Cardiac muscle cell (in vitro differentiated cells and primary cell): ENCODE measurements around the gene GALNT10. TPM values are rescaled to one million over a fixed set of nuclear protein-coding genes. Genes with fewer than 3 reads are reported as not detected.

ENCODE experiments used
- DNase-seq, 2 donors: peaks; one replicate each; pipeline versions ENCODE4 v3.0.0 to v3.0.0-alpha.2; 2010 to 2017; ENCODE audit warnings: low read depth in 1 of 2, low spot score in 1 of 2
- H3K27ac ChIP-seq: fragments of 200-600 bp; sonication (generic); 2 replicates; pipeline ENCODE4 v1.5.1; 2016
- H3K27me3 ChIP-seq: fragments of 200-600 bp; sonication (generic); 2 replicates; pipeline ENCODE4 v1.6.0; 2016; ENCODE audit warnings: control low read depth
- H3K36me3 ChIP-seq: fragments of 200-600 bp; sonication (generic); 2 replicates; pipeline ENCODE4 v1.5.1; 2016; ENCODE audit warnings: control low read depth
- H3K4me1 ChIP-seq: fragments of 200-600 bp; sonication (generic); 2 replicates; pipeline ENCODE4 v1.8.1; 2017; ENCODE audit warnings: low read depth, mild to moderate bottlenecking, mixed run types
- H3K4me3 ChIP-seq: fragments of 200-600 bp; sonication (generic); 2 replicates; pipeline ENCODE4 v1.5.1; 2016; ENCODE audit warnings: mild to moderate bottlenecking
- H3K9me3 ChIP-seq: fragments of 200-600 bp; sonication (generic); 2 replicates; pipeline ENCODE4 v1.5.1; 2017; ENCODE audit warnings: low read depth, mild to moderate bottlenecking, control low read depth
- polyA plus RNA-seq: library from polyadenylated mRNA; unstranded; fragments of >200 nt; fragmentation: Nextera tagmentation; extraction: Ambion mirVana; gene quantifications from 2 replicates; pipeline ENCODE4 v1.2.1, GENCODE V29; 2016
- total RNA-seq: library from RNA; depleted of rRNA; stranded (reverse); fragments of >200 nt; gene quantifications from 2 replicates; pipeline ENCODE4 v1.2.3, GENCODE V29; 2016
- TF ChIP-seq, protein P1 (sequence below): IDR thresholded peaks from 2 replicates; pipeline ENCODE4 v1.5.1; 2012; ENCODE audit warnings: low read depth, mild to moderate bottlenecking, low read length

The GALNT10 gene
- total and polyA plus RNA-seq, 2 experiments from 2014 or later, result 8.2 TPM

DNA sequence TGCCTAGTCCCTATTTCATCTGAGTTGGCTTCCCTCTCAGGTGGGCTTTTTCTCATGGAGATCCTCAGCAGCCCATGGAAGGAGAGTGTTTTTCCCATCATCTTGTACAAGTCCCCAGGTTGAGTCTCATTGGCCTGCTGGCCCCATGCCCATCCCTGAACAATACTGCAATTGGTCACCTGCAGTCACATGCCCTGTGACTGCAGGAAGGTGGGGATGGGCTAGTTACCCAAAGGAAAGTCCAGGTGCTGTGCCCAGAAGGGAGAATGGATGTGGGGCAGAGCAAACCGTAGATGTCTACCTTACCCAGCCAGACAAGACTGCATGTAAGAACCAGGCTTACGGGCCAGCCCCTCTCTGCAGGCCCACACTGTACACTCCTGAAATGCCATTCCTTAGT is 201.3 kb downstream of the GALNT10 start:
- TF ChIP-seq, protein P1, sequence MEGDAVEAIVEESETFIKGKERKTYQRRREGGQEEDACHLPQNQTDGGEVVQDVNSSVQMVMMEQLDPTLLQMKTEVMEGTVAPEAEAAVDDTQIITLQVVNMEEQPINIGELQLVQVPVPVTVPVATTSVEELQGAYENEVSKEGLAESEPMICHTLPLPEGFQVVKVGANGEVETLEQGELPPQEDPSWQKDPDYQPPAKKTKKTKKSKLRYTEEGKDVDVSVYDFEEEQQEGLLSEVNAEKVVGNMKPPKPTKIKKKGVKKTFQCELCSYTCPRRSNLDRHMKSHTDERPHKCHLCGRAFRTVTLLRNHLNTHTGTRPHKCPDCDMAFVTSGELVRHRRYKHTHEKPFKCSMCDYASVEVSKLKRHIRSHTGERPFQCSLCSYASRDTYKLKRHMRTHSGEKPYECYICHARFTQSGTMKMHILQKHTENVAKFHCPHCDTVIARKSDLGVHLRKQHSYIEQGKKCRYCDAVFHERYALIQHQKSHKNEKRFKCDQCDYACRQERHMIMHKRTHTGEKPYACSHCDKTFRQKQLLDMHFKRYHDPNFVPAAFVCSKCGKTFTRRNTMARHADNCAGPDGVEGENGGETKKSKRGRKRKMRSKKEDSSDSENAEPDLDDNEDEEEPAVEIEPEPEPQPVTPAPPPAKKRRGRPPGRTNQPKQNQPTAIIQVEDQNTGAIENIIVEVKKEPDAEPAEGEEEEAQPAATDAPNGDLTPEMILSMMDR, result no peak
- H3K27me3 ChIP-seq, result no peaks in the 10 kb centered on the region

DNA sequence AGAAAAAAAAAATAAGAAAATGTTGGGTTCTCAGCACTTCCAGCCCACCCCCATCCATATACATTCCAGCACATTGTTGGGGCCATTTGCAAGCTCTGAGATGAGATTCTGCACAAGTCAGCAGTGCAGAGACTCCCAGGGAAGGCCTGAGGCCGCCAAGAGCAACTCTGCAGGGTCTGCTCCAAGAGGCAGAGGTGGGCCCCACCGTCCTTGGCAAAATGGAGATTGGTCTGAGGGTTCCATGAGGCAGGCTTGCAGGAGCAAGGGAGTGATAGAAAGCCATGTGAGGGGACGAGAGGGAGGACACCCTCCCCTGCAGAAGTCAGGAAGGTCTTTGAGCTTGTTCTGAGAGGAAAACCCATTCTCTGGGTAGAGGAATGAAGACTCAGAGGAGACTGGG is 203.3 kb downstream of the GALNT10 start:
- no peaks in the 10 kb centered on the region for H3K36me3 ChIP-seq
- no peak overlapping the region for H3K27ac ChIP-seq
- no peaks in the 10 kb centered on the region for H3K27me3 ChIP-seq
- H3K4me1 ChIP-seq, result no peaks in the 10 kb centered on the region
- no peak overlapping the region for H3K4me3 ChIP-seq
- TF ChIP-seq, protein P1, result no peak
- DNase-seq, result no peak
- H3K9me3 ChIP-seq, result no peaks in the 10 kb centered on the region

More for the DNA sequence above, 201.3 kb downstream of the GALNT10 start:
- Histone ChIP-seq H3K27ac (no peak overlapping the region), H3K36me3 (no peaks in the 10 kb centered on the region), H3K4me1 (no peaks in the 10 kb centered on the region), H3K4me3 (no peak overlapping the region), H3K9me3 (no peaks in the 10 kb centered on the region)
- DNase-seq, result no peak

DNA sequence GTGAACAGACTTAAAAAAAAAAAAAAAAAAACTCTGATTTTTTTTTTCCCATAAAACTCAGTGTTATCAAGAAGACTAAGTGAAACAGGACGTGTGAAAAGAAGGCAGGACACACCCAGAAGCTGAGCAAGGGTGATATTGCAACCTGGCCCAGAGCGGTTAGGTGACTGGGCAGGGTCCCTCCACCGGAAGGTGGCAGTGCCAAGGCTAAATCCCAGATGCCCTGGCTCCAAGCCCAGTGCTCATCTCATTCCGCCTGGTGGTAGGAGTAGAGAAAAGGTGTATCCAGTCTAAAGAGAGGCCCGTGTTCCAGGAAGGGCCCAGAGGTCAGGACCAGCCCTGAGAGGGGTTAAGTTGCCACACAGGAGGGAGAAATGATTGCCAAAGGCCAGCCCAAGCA is 203.8 kb downstream of the GALNT10 start:
- no peaks in the 10 kb centered on the region for H3K27me3 ChIP-seq
- H3K4me3 ChIP-seq, result no peak overlapping the region
- H3K4me1 ChIP-seq, result no peaks in the 10 kb centered on the region
- H3K9me3 ChIP-seq, result no peaks in the 10 kb centered on the region
- TF ChIP-seq, protein P1, result no peak
- DNase-seq, result no peak
- no peak overlapping the region for H3K27ac ChIP-seq
- no peaks in the 10 kb centered on the region for H3K36me3 ChIP-seq

DNA sequence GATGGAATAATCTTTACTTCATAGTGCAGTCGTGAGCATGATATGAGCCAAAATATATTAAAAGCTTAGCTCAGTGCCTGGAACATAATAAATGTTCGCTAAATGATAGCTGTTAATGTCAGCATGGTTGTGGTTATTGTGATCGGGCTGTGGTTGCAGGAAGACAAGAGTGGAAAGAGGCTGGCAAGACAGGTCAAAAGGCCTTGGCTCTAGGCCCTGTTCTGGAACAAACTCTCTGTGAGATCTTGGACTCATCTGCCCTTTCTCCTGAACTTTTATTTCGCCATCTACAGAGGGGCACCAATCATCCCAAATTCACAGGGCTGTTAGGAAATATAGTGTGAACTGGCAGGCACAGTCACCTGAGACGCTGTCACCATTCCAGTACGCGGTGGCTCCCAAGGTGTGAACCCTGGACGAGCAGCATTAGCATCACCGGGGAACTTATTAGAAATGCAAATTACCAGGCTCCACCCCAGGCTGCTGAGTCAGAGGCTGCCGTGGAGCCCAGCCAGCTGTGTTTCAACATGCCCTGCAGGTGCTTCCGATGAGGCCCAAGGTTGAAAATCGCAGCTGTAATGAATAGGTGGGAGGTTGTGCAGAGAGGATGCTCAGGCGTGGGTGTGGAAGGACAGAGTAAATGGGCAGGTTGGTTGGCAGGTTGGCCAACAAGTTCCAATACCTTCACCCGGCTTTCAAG is 205.0 kb downstream of the GALNT10 start:
- Histone ChIP-seq H3K27me3 (no peaks in the 10 kb centered on the region), H3K36me3 (no peaks in the 10 kb centered on the region), H3K27ac (no peak overlapping the region), H3K4me3 (no peak overlapping the region), H3K9me3 (no peaks in the 10 kb centered on the region), H3K4me1 (no peaks in the 10 kb centered on the region)
- DNase-seq, result peak in 1 of 2 donors; percentile 57
- TF ChIP-seq, protein P1, result no peak

DNA sequence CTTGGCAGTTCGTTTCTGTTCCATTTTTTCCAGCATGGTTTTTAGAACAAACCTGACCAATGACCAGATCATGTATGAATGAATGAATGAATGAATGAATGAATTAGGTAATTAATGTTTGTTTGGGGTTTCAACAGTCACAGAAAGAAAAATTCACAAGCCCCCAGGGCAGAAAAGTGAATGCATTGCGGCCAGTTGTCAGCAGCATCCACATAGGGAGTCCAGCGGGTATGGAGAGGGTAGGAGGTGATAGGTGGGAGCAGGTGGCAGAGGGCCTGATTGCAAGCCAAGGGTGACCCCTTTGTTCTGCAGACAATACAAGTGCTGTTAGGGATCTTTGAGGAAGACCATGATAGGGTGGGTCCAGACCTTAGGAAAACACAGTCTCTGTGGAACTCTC is 205.6 kb downstream of the GALNT10 start:
- Histone ChIP-seq H3K4me1 (no peaks in the 10 kb centered on the region), H3K27me3 (no peaks in the 10 kb centered on the region), H3K27ac (no peak overlapping the region), H3K9me3 (no peaks in the 10 kb centered on the region), H3K4me3 (no peak overlapping the region), H3K36me3 (no peaks in the 10 kb centered on the region)
- DNase-seq, result no peak
- TF ChIP-seq, protein P1, result no peak
